Spleen (tissue), 7 donors: ENCODE measurements around the gene ZNF500.

Source experiments
- POLR2A ChIP-seq, 3 donors: fragments of 450-650 bp; IDR thresholded peaks; one replicate each; pipeline ENCODE4 v1.5.1; 2017; ENCODE audit warnings: antibody characterized with exemption in 3 of 3, mild to moderate bottlenecking in 1 of 3
- POLR2AphosphoS5 ChIP-seq, 3 donors: sonication (generic); formaldehyde crosslinking; IDR thresholded peaks; one replicate each; pipeline ENCODE4 v1.5.1; 2017; ENCODE audit warnings: antibody characterized with exemption in 3 of 3
- TF ChIP-seq, protein P1 (sequence below), 11 experiments: fragments of 200-600 bp in 7 of 11; fragments of 450-650 bp in 4 of 11; sonication (generic) in 4 of 11; IDR thresholded peaks in 8 of 11; conservative IDR thresholded peaks in 3 of 11; 1 replicate in 7 of 11; 2 replicates in 4 of 11; pipeline versions ENCODE4 v1.4.0 to v1.8.0; 2016 to 2021; ENCODE audit warnings: antibody characterized with exemption in 11 of 11, inconsistent platforms in 4 of 11, mild to moderate bottlenecking in 1 of 11
- donor health status: DM: no; HTN: no; CAD: no; lungs with moderate emphysema.
- donor health status: DM: no; HTN: no; CAD: no.
- donor health status: DM: no; HTN: no; CAD: no.

DNA sequence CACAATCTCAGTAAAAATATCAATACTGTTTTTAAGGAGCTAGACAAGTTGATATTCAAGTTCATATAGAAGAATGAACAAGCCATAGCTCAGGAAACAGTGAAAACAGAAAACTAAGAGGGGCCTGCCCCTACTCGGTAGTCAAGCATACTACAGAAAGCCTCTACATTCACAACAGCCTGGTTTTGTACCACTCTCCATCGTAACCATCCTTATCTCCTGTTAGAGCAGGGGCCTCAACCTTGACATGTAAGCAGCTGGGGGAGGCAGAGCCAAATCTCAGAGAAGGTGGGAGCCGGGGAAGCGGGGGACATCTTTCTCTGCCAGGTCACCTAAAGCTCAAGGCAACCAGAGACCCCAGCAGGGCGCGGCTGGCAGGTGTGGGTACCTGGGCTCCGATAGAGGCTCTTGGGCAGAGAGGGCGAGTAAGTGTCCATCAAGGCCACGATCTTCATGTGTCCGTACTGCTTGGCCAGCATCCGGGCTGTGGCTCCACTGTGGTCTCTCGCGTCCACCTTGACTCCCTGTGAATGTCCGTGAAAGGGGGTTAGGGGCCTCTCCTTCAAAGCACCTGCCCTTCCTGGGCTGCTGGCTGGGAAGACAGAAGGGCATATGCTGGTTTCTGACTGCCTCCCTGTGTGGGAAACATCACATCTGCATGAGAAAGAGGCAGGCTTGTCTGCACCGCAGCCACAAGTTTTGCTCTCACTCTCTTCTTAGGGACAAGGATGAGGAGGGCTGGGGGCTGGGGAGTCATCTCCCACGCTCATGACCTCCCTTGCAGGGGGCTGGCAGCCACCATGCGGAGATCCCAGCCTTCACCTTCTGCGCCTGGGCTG is 53.1 kb downstream of the ZNF500 start:
- TF ChIP-seq, protein P1, sequence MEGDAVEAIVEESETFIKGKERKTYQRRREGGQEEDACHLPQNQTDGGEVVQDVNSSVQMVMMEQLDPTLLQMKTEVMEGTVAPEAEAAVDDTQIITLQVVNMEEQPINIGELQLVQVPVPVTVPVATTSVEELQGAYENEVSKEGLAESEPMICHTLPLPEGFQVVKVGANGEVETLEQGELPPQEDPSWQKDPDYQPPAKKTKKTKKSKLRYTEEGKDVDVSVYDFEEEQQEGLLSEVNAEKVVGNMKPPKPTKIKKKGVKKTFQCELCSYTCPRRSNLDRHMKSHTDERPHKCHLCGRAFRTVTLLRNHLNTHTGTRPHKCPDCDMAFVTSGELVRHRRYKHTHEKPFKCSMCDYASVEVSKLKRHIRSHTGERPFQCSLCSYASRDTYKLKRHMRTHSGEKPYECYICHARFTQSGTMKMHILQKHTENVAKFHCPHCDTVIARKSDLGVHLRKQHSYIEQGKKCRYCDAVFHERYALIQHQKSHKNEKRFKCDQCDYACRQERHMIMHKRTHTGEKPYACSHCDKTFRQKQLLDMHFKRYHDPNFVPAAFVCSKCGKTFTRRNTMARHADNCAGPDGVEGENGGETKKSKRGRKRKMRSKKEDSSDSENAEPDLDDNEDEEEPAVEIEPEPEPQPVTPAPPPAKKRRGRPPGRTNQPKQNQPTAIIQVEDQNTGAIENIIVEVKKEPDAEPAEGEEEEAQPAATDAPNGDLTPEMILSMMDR (IDR thresholded peaks at IDR 0.05 in 8 of 11, conservative IDR thresholded peaks at IDR 0.05 in 3 of 11): no peak
- TF ChIP-seq POLR2AphosphoS5 (IDR thresholded peaks at IDR 0.05): no peak
- TF ChIP-seq POLR2A (IDR thresholded peaks at IDR 0.05): no peak
